Measurements from ENCODE around the gene MRPL49. TPM values are rescaled to one million over a fixed set of nuclear protein-coding genes. Genes with fewer than 3 reads are reported as not detected.

Gene MRPL49
- total and polyA plus RNA-seq, 2 experiments from 2014 or later = 46.8 to 57.6 TPM

GRCh38 chr11:65114538-65115171 lies 7.5 kb upstream of the MRPL49 start:
- Histone ChIP-seq H3K4me3 (no peak overlapping the region), H2AFZ (no peak overlapping the region), H3K4me1 (ENCODE audit: insufficient read depth) (peaks cover 27% of the 10 kb centered on the region), H3K27me3 (no peaks in the 10 kb centered on the region), H4K20me1 (ENCODE audit: insufficient read depth, poor library complexity, severe bottlenecking) (no peaks in the 10 kb centered on the region), H3K9me2 (replicated peaks; ENCODE audit: insufficient read depth) (no peaks in the 10 kb centered on the region), H3K4me2 (no peak overlapping the region), H3K9me3 (ENCODE audit: low read depth) (no peaks in the 10 kb centered on the region), H3K79me2 (peaks cover 48% of the 10 kb centered on the region), H3K36me3 (replicated peaks; ENCODE audit: insufficient read depth, low read depth) (no peaks in the 10 kb centered on the region), H3K27ac (no peak overlapping the region)
- WGBS (ENCODE audit: low lambda C conversion rate, missing lambda C conversion rate) = 93% methylated on average over 11 of the region's 11 CpGs
- DNase-seq (ENCODE audit: low spot score) = no peak
- TF ChIP-seq EZH2phosphoT487 (IDR thresholded peaks at IDR 0.05; ENCODE audit: low read depth, severe bottlenecking, unreplicated experiment) (no peak), CTCF (IDR thresholded peaks at IDR 0.05; ENCODE audit: poor library complexity) (no peak), EZH2 (IDR thresholded peaks at IDR 0.05; ENCODE audit: borderline replicate concordance) (no peak)

DNA sequence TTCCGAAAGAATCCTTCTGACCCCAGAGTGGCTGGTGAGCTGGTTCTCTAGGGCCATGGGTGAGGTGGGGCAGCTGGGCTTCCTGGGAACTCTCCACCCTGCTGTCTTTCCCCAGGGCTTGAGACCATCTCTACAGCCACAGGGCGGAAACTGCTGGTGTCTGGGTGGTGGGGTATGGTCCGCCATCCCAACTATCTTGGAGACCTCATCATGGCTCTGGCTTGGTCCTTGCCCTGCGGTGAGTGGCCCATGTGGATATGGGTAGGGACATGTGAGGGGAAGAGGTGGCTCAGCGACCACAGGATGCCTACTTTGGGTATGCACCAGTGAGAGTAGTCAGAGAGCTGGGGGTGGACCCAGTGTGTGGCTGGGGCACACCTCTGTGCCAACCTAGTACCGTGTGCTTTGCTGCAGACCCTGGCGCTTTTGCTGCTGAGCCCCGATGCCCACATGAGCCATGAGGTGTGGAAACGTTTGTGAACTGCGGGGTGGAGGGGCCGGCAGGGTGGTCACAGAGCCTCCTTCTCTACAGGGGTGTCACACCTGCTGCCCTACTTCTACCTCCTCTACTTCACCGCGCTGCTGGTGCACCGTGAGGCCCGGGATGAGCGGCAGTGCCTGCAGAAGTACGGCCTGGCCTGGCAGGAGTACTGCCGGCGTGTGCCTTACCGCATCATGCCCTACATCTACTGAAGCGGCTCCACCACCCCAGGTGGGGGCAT lies 6.6 kb upstream of the MRPL49 start:
- peaks cover 56% of the 10 kb centered on the region for H3K79me2 ChIP-seq
- no peak overlapping the region for H2AFZ ChIP-seq
- no peaks in the 10 kb centered on the region for H3K36me3 ChIP-seq (replicated peaks; ENCODE audit: insufficient read depth, low read depth)
- DNase-seq (ENCODE audit: low spot score) = no peak
- H3K4me2 ChIP-seq = peak overlapping the region; percentile 87
- H3K27ac ChIP-seq = no peak overlapping the region
- no peaks in the 10 kb centered on the region for H3K9me2 ChIP-seq (replicated peaks; ENCODE audit: insufficient read depth)
- no peaks in the 10 kb centered on the region for H3K9me3 ChIP-seq (ENCODE audit: low read depth)
- no peaks in the 10 kb centered on the region for H3K27me3 ChIP-seq
- TF ChIP-seq EZH2 (IDR thresholded peaks at IDR 0.05; ENCODE audit: borderline replicate concordance) (no peak), CTCF (IDR thresholded peaks at IDR 0.05; ENCODE audit: poor library complexity) (no peak), EZH2phosphoT487 (IDR thresholded peaks at IDR 0.05; ENCODE audit: low read depth, severe bottlenecking, unreplicated experiment) (no peak)
- H4K20me1 ChIP-seq (ENCODE audit: insufficient read depth, poor library complexity, severe bottlenecking) = no peaks in the 10 kb centered on the region
- H3K4me1 ChIP-seq (ENCODE audit: insufficient read depth) = peaks cover 28% of the 10 kb centered on the region
- 97% methylated on average over 21 of the region's 21 CpGs for WGBS (ENCODE audit: low lambda C conversion rate, missing lambda C conversion rate)
- no peak overlapping the region for H3K4me3 ChIP-seq

GRCh38 chr11:65116370-65117205 lies 5.5 kb upstream of the MRPL49 start:
- Histone ChIP-seq H4K20me1 (ENCODE audit: insufficient read depth, poor library complexity, severe bottlenecking) (no peaks in the 10 kb centered on the region), H3K79me2 (peaks cover 67% of the 10 kb centered on the region), H3K4me1 (ENCODE audit: insufficient read depth) (peaks cover 32% of the 10 kb centered on the region), H3K4me2 (peak overlapping the region; percentile 87), H3K27me3 (no peaks in the 10 kb centered on the region), H2AFZ (no peak overlapping the region), H3K9me2 (replicated peaks; ENCODE audit: insufficient read depth) (no peaks in the 10 kb centered on the region), H3K4me3 (peak overlapping the region; percentile 52), H3K36me3 (replicated peaks; ENCODE audit: insufficient read depth, low read depth) (peaks cover 2% of the 10 kb centered on the region), H3K9me3 (ENCODE audit: low read depth) (no peaks in the 10 kb centered on the region), H3K27ac (peak overlapping the region; percentile 82)
- 34% methylated on average over 64 of the region's 68 CpGs for WGBS (ENCODE audit: low lambda C conversion rate, missing lambda C conversion rate)
- TF ChIP-seq CTCF (IDR thresholded peaks at IDR 0.05; ENCODE audit: poor library complexity) (no peak), EZH2phosphoT487 (IDR thresholded peaks at IDR 0.05; ENCODE audit: low read depth, severe bottlenecking, unreplicated experiment) (no peak), EZH2 (IDR thresholded peaks at IDR 0.05; ENCODE audit: borderline replicate concordance) (no peak)
- peak; percentile 58 for DNase-seq (ENCODE audit: low spot score)
